ENCODE results near the gene TMC2. TPM values are rescaled to one million over a fixed set of nuclear protein-coding genes. Genes with fewer than 3 reads are reported as not detected.

TMC2 gene
- total RNA-seq, 1 experiment from 2014 or later: not detected

DNA sequence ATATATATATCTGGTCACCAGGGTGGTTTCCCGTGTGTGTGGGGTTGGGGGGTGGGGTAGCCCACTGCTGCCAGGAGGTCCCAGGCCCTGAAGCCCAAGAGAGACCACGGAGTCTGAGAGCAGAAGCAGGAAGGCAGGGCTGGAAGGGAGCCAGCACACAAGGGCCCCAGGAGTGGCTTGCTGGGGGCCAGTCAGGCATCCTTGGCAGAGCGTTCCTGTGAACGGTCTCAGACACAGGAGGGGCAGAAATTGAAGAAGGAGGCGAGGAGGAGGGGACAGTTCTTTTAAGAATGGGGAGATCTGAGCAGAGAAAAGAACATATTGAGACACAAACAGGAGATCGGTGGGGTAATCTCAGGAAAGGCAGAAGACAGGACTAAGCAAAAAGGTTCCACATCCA lies 154.3 kb downstream of the TMC2 start:
- Histone ChIP-seq H3K27me3 (ENCODE audit: control insufficient read depth, insufficient read depth, low read length) (no peaks in the 10 kb centered on the region), H3K27ac (ENCODE audit: low read length) (no peak overlapping the region), H3K4me1 (ENCODE audit: control insufficient read depth, insufficient read depth, low read length) (peaks cover 7% of the 10 kb centered on the region; the same call in 1 of the 2 replicates), H3K36me3 (ENCODE audit: control insufficient read depth, insufficient read depth, low read length) (no peaks in the 10 kb centered on the region), H3K9me3 (ENCODE audit: control insufficient read depth, insufficient read depth, low read depth, low read length) (no peaks in the 10 kb centered on the region), H3K4me3 (ENCODE audit: low read depth in 2 of 2, low read length in 2 of 2) (no peak overlapping the region)
- no TSS peak for BruUV-seq (replicated peaks)
- ChIA-PET POLR2A (no interaction called here), CTCF (no interaction called here)
- DNase-seq (ENCODE audit: low read depth, low spot score) (no peak), ATAC-seq (no peak)
- intact Hi-C loops (cut with micrococcal nuclease; ENCODE audit: unreplicated experiment): no loop called here
- no peak for TF ChIP-seq SIN3A (IDR thresholded peaks at IDR 0.05; ENCODE audit: borderline replicate concordance, insufficient read depth, low read depth, low read length)
- TF ChIP-seq, protein P1, sequence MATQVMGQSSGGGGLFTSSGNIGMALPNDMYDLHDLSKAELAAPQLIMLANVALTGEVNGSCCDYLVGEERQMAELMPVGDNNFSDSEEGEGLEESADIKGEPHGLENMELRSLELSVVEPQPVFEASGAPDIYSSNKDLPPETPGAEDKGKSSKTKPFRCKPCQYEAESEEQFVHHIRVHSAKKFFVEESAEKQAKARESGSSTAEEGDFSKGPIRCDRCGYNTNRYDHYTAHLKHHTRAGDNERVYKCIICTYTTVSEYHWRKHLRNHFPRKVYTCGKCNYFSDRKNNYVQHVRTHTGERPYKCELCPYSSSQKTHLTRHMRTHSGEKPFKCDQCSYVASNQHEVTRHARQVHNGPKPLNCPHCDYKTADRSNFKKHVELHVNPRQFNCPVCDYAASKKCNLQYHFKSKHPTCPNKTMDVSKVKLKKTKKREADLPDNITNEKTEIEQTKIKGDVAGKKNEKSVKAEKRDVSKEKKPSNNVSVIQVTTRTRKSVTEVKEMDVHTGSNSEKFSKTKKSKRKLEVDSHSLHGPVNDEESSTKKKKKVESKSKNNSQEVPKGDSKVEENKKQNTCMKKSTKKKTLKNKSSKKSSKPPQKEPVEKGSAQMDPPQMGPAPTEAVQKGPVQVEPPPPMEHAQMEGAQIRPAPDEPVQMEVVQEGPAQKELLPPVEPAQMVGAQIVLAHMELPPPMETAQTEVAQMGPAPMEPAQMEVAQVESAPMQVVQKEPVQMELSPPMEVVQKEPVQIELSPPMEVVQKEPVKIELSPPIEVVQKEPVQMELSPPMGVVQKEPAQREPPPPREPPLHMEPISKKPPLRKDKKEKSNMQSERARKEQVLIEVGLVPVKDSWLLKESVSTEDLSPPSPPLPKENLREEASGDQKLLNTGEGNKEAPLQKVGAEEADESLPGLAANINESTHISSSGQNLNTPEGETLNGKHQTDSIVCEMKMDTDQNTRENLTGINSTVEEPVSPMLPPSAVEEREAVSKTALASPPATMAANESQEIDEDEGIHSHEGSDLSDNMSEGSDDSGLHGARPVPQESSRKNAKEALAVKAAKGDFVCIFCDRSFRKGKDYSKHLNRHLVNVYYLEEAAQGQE (IDR thresholded peaks at IDR 0.05; ENCODE audit: insufficient read depth in 1 of 2, low read depth in 2 of 2, low read length in 1 of 2): no peak
- no peak for TF ChIP-seq TCF7L2 (IDR thresholded peaks at IDR 0.05; ENCODE audit: low read depth, low read length)
- TF ChIP-seq, protein P2, sequence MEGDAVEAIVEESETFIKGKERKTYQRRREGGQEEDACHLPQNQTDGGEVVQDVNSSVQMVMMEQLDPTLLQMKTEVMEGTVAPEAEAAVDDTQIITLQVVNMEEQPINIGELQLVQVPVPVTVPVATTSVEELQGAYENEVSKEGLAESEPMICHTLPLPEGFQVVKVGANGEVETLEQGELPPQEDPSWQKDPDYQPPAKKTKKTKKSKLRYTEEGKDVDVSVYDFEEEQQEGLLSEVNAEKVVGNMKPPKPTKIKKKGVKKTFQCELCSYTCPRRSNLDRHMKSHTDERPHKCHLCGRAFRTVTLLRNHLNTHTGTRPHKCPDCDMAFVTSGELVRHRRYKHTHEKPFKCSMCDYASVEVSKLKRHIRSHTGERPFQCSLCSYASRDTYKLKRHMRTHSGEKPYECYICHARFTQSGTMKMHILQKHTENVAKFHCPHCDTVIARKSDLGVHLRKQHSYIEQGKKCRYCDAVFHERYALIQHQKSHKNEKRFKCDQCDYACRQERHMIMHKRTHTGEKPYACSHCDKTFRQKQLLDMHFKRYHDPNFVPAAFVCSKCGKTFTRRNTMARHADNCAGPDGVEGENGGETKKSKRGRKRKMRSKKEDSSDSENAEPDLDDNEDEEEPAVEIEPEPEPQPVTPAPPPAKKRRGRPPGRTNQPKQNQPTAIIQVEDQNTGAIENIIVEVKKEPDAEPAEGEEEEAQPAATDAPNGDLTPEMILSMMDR (IDR thresholded peaks at IDR 0.05): no peak
- TF ChIP-seq POLR2AphosphoS5 (IDR thresholded peaks at IDR 0.05; ENCODE audit: low read depth, low read length): no peak
- in situ Hi-C loops (cut with HindIII; ENCODE audit: low pct_unique_long_range_greater_than_20kb, low sequenced_read_pairs): no loop called here

GRCh38 chr20:2691127-2691526 lies 154.8 kb downstream of the TMC2 start:
- no TSS peak for BruUV-seq (replicated peaks)
- peaks cover 7% of the 10 kb centered on the region; the same call in 1 of the 2 replicates for H3K4me1 ChIP-seq (ENCODE audit: control insufficient read depth, insufficient read depth, low read length)
- ChIA-PET POLR2A (no interaction called here), CTCF (interaction anchor here (0.6 kb wide), 1 partner anchor 44 kb away, joined by 3 read pairs; no protein-coding TSS in a partner anchor)
- no peak overlapping the region for H3K27ac ChIP-seq (ENCODE audit: low read length)
- DNase-seq (ENCODE audit: low read depth, low spot score): no peak
- intact Hi-C loops (cut with micrococcal nuclease; ENCODE audit: unreplicated experiment): no loop called here
- no peak overlapping the region for H3K4me3 ChIP-seq (ENCODE audit: low read depth in 2 of 2, low read length in 2 of 2)
- no peaks in the 10 kb centered on the region for H3K9me3 ChIP-seq (ENCODE audit: control insufficient read depth, insufficient read depth, low read depth, low read length)
- no peak for ATAC-seq
- no peaks in the 10 kb centered on the region for H3K36me3 ChIP-seq (ENCODE audit: control insufficient read depth, insufficient read depth, low read length)
- in situ Hi-C loops (cut with HindIII; ENCODE audit: low pct_unique_long_range_greater_than_20kb, low sequenced_read_pairs): no loop called here
- no peaks in the 10 kb centered on the region for H3K27me3 ChIP-seq (ENCODE audit: control insufficient read depth, insufficient read depth, low read length)
- TF ChIP-seq SIN3A (IDR thresholded peaks at IDR 0.05; ENCODE audit: borderline replicate concordance, insufficient read depth, low read depth, low read length) (no peak), TCF7L2 (IDR thresholded peaks at IDR 0.05; ENCODE audit: low read depth, low read length) (no peak), POLR2AphosphoS5 (IDR thresholded peaks at IDR 0.05; ENCODE audit: low read depth, low read length) (no peak)
- TF ChIP-seq, protein P2 (IDR thresholded peaks at IDR 0.05): no peak
- TF ChIP-seq, protein P1 (IDR thresholded peaks at IDR 0.05; ENCODE audit: insufficient read depth in 1 of 2, low read depth in 2 of 2, low read length in 1 of 2): no peak
